HCT116 (cell line): ENCODE results near the gene KCNIP4. TPM values are rescaled to one million over a fixed set of nuclear protein-coding genes. Genes with fewer than 3 reads are reported as not detected.

Experiments
- ATAC-seq: fragments of 200-7000 bp; cut with Tn5 transposase; 2 replicates; pipeline ENCODE4 v1.9.1; 2020; ENCODE audit warnings: mild to moderate bottlenecking, moderate library complexity
- BruUV-seq: library from RNA; stranded (reverse); fragments of 400-500 nt; replicated peaks from 2 replicates; lab custom pipeline; 2021; lab: Mats Ljungman, UMichigan
- CTCF ChIA-PET: fragments of 300-600 bp; sonication (Branson Sonifier 250); formaldehyde crosslinking; loops from one replicate; lab custom pipeline; 2021; ENCODE audit warnings: antibody characterized with exemption; lab: Charles Lee
- POLR2A ChIA-PET: fragments of 300-600, 350-600 bp; sonication (Branson Sonifier 250); formaldehyde crosslinking; loops from one replicate; lab custom pipeline; 2021; ENCODE audit warnings: antibody characterized with exemption; lab: Charles Lee
- RAD21 ChIA-PET, 2 experiments: fragments of 300-600 bp; sonication (Branson Sonifier 250); formaldehyde crosslinking; loops; one replicate each; lab custom pipeline; 2023; ENCODE audit warnings: low total read pairs in 2 of 2; ENCODE audit not compliant: uncharacterized antibody in 2 of 2, unreplicated experiment in 2 of 2, low non-redundant PET in 1 of 2; lab: Charles Lee
- DNase-seq: peaks from one replicate; pipeline ENCODE4 v3.0.0-alpha.2; 2010; ENCODE audit warnings: low read depth, low spot score
- H2AFZ ChIP-seq: fragments of 200-600 bp; shearing (Covaris generic), sonication (generic); 2 replicates; pipeline ENCODE4 v1.6.1; 2017; ENCODE audit warnings: low read depth, mixed run types, mixed read lengths, antibody characterized with exemption, low read length; ENCODE audit not compliant: poor library complexity, severe bottlenecking
- H3K27ac ChIP-seq: 2 replicates; pipeline ENCODE4 v1.5.1; 2012; ENCODE audit warnings: low read depth, low read length
- H3K27me3 ChIP-seq: fragments of 200-600 bp; sonication (generic); 2 replicates; pipeline ENCODE4 v1.6.1; 2016; ENCODE audit warnings: mixed run types, low read length, mixed read lengths; ENCODE audit not compliant: insufficient read depth
- H3K36me3 ChIP-seq, 2 experiments: fragments of 200-500 bp in 1 of 2; fragments of 200-600 bp in 1 of 2; sonication (Bioruptor generic) in 1 of 2; sonication (generic) in 1 of 2; 2 replicates each; pipeline versions ENCODE4 v1.5.1 to v1.6.1; 2014 to 2016; ENCODE audit warnings: low read length in 2 of 2, inconsistent platforms in 1 of 2, mixed read lengths in 1 of 2, mixed run types in 1 of 2; ENCODE audit not compliant: insufficient read depth in 2 of 2, control insufficient read depth in 1 of 2
- H3K4me1 ChIP-seq, 2 experiments: fragments of 200-600 bp in 1 of 2; sonication (generic) in 1 of 2; 2 replicates each; pipeline versions ENCODE4 v1.5.1 to v1.6.1; 2012 to 2017; ENCODE audit warnings: low read length in 2 of 2, inconsistent platforms in 1 of 2, mild to moderate bottlenecking in 1 of 2, mixed read lengths in 1 of 2, mixed run types in 1 of 2, moderate library complexity in 1 of 2; ENCODE audit not compliant: insufficient read depth in 2 of 2, control insufficient read depth in 1 of 2
- H3K4me2 ChIP-seq: fragments of 200-600 bp; sonication (generic); 2 replicates; pipeline ENCODE4 v1.6.1; 2017; ENCODE audit warnings: mixed run types, low read length, mixed read lengths
- H3K4me3 ChIP-seq, 2 experiments: fragments of 200-600 bp in 1 of 2; sonication (generic) in 1 of 2; replicated peaks in 1 of 2; 2 replicates each; pipeline ENCODE4 v1.5.1; 2011 to 2016; ENCODE audit warnings: low read length in 2 of 2, control low read depth in 1 of 2, low read depth in 1 of 2, mild to moderate bottlenecking in 1 of 2, mixed read lengths in 1 of 2, mixed run types in 1 of 2
- H3K79me2 ChIP-seq: fragments of 200-600 bp; sonication (generic); 2 replicates; pipeline ENCODE4 v1.6.1; 2017; ENCODE audit warnings: mild to moderate bottlenecking, mixed run types, low read length, moderate library complexity, mixed read lengths; ENCODE audit not compliant: insufficient read depth
- H3K9ac ChIP-seq: fragments of 200-600 bp; sonication (generic); 2 replicates; pipeline ENCODE4 v1.6.1; 2016; ENCODE audit warnings: low read length, mixed read lengths
- H3K9me2 ChIP-seq: fragments of 200-600 bp; sonication (generic), shearing (Covaris generic); 2 replicates; pipeline ENCODE4 v1.6.1; 2017; ENCODE audit warnings: mixed run types, mild to moderate bottlenecking, moderate library complexity; ENCODE audit not compliant: insufficient read depth
- H3K9me3 ChIP-seq, 2 experiments: fragments of 200-500 bp in 1 of 2; fragments of 200-600 bp in 1 of 2; sonication (Bioruptor generic) in 1 of 2; sonication (generic) in 1 of 2; 2 replicates each; pipeline ENCODE4 v1.6.1; 2014 to 2017; ENCODE audit warnings: low read length in 2 of 2, mixed read lengths in 2 of 2, inconsistent platforms in 1 of 2, low read depth in 1 of 2, mild to moderate bottlenecking in 1 of 2, mixed run types in 1 of 2, moderate library complexity in 1 of 2; ENCODE audit not compliant: control insufficient read depth in 1 of 2, insufficient read depth in 1 of 2
- H4K20me1 ChIP-seq: fragments of 200-600 bp; sonication (generic), shearing (Covaris generic); 2 replicates; pipeline ENCODE4 v1.6.1; 2017; ENCODE audit warnings: mixed run types, mild to moderate bottlenecking, moderate library complexity; ENCODE audit not compliant: insufficient read depth
- CEBPB ChIP-seq: IDR thresholded peaks from 2 replicates; pipeline ENCODE4 v1.6.1; 2012; ENCODE audit warnings: low read depth
- EGR1 ChIP-seq: IDR thresholded peaks from 2 replicates; pipeline ENCODE4 v1.6.1; 2012; ENCODE audit warnings: low read depth
- ELF1 ChIP-seq: IDR thresholded peaks from 2 replicates; pipeline ENCODE4 v1.6.1; 2012; ENCODE audit warnings: low read depth, borderline replicate concordance
- FOSL1 ChIP-seq: IDR thresholded peaks from 2 replicates; pipeline ENCODE4 v1.6.1; 2012; ENCODE audit warnings: low read depth
- JUND ChIP-seq: IDR thresholded peaks from 2 replicates; pipeline ENCODE4 v1.6.1; 2012
- POLR2A ChIP-seq: IDR thresholded peaks from 2 replicates; pipeline ENCODE4 v1.7.0; 2011; ENCODE audit warnings: borderline replicate concordance; ENCODE audit not compliant: insufficient read depth, insufficient read length; ENCODE audit errors: extremely low read depth
- POLR2AphosphoS5 ChIP-seq: IDR thresholded peaks from 2 replicates; pipeline ENCODE4 v1.6.1; 2011; ENCODE audit warnings: mild to moderate bottlenecking, low read depth, low read length, moderate library complexity
- RAD21 ChIP-seq: IDR thresholded peaks from 2 replicates; pipeline ENCODE4 v1.6.1; 2012; ENCODE audit warnings: low read depth, mild to moderate bottlenecking
- SIN3A ChIP-seq: IDR thresholded peaks from 2 replicates; pipeline ENCODE4 v1.6.1; 2012; ENCODE audit warnings: low read depth
- TCF7L2 ChIP-seq: IDR thresholded peaks from 2 replicates; pipeline ENCODE4 v1.7.0; 2011; ENCODE audit warnings: borderline replicate concordance, inconsistent platforms; ENCODE audit not compliant: insufficient read depth, insufficient read length; ENCODE audit errors: extremely low read depth
- YY1 ChIP-seq: IDR thresholded peaks from 2 replicates; pipeline ENCODE4 v1.6.1; 2011; ENCODE audit warnings: low read length, low read depth, moderate library complexity, mild to moderate bottlenecking; ENCODE audit not compliant: insufficient replicate concordance; ENCODE audit errors: extremely low read depth
- ZFX ChIP-seq: fragments of 450-650 bp; IDR thresholded peaks from 2 replicates; pipeline ENCODE4 v1.6.1; 2017
- intact Hi-C: fragments of 100-400 bp; cut with micrococcal nuclease; formaldehyde crosslinking; loops from 2 replicates; pipeline ENCODE4 v1.10.0; 2022
- total RNA-seq: library from RNA; stranded (reverse); gene quantifications from one replicate; pipeline ENCODE4 v1.2.1, GENCODE V29; 2021; ENCODE audit not compliant: unreplicated experiment
- TF ChIP-seq, protein P1 (sequence below): IDR thresholded peaks from 2 replicates; pipeline ENCODE4 v1.6.1; 2012
- TF ChIP-seq, protein P2 (sequence below): IDR thresholded peaks from 2 replicates; pipeline ENCODE4 v1.6.1; 2011; ENCODE audit warnings: mild to moderate bottlenecking, low read length, moderate library complexity; ENCODE audit not compliant: insufficient replicate concordance; ENCODE audit errors: extremely low read depth

KCNIP4 gene
- total RNA-seq, 1 experiment from 2014 or later, result not detected

GRCh38 chr4:21202959-21203358, 745.6 kb downstream of the KCNIP4 start:
- H2AFZ ChIP-seq, result no peak overlapping the region
- H3K27me3 ChIP-seq, result no peaks in the 10 kb centered on the region
- no peak overlapping the region for H3K4me2 ChIP-seq
- RAD21 ChIA-PET, result no interaction called here
- H3K4me1 ChIP-seq, result no peaks in the 10 kb centered on the region
- BruUV-seq, result no TSS peak
- intact Hi-C loops, result no loop called here
- TF ChIP-seq ZFX (no peak), POLR2A (no peak), YY1 (no peak), POLR2AphosphoS5 (no peak), SIN3A (no peak), ELF1 (no peak), TCF7L2 (no peak), RAD21 (no peak), JUND (no peak), CEBPB (no peak), EGR1 (no peak), FOSL1 (no peak)
- TF ChIP-seq, protein P1, sequence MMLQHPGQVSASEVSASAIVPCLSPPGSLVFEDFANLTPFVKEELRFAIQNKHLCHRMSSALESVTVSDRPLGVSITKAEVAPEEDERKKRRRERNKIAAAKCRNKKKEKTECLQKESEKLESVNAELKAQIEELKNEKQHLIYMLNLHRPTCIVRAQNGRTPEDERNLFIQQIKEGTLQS, result no peak
- TF ChIP-seq, protein P2, sequence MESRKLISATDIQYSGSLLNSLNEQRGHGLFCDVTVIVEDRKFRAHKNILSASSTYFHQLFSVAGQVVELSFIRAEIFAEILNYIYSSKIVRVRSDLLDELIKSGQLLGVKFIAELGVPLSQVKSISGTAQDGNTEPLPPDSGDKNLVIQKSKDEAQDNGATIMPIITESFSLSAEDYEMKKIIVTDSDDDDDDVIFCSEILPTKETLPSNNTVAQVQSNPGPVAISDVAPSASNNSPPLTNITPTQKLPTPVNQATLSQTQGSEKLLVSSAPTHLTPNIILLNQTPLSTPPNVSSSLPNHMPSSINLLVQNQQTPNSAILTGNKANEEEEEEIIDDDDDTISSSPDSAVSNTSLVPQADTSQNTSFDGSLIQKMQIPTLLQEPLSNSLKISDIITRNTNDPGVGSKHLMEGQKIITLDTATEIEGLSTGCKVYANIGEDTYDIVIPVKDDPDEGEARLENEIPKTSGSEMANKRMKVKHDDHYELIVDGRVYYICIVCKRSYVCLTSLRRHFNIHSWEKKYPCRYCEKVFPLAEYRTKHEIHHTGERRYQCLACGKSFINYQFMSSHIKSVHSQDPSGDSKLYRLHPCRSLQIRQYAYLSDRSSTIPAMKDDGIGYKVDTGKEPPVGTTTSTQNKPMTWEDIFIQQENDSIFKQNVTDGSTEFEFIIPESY, result no peak
- TF ChIP-seq, all 23 proteins: peak for 0
- Histone ChIP-seq H3K79me2 (no peaks in the 10 kb centered on the region), H3K9ac (no peak overlapping the region), H3K4me3 (no peak overlapping the region), H3K27ac (no peak overlapping the region), H3K9me3 (peaks cover 0 to 18% of the 10 kb centered on the region in 2 experiments; a peak in 2 of 4 replicates), H3K36me3 (no peaks in the 10 kb centered on the region), H4K20me1 (no peaks in the 10 kb centered on the region), H3K9me2 (no peaks in the 10 kb centered on the region)
- ChIA-PET POLR2A (no interaction called here), CTCF (no interaction called here)
- ATAC-seq (no peak), DNase-seq (no peak)
